Adrenal gland (tissue), 19 donors: Measurements from ENCODE around the gene DHX38. TPM values are rescaled to one million over a fixed set of nuclear protein-coding genes. Genes with fewer than 3 reads are reported as not detected.

Experiments
- DNase-seq, 7 donors: peaks; one replicate each; pipeline ENCODE4 v3.0.0-alpha.2; 2019 to 2020
- H3K27ac ChIP-seq, 5 donors: fragments of 200-600 bp; sonication (generic) in 4 of 5; 1 replicate in 3 of 5; 2 replicates in 2 of 5; pipeline versions ENCODE4 v1.5.1 to v1.8.0; 2016 to 2020; ENCODE audit warnings: mild to moderate bottlenecking in 1 of 5
- H3K27me3 ChIP-seq: fragments of 200-600 bp; 2 replicates; pipeline ENCODE4 v1.8.0; 2021
- H3K36me3 ChIP-seq, 2 donors: fragments of 200-600 bp; replicated peaks in 1 of 2; 1 replicate in 1 of 2; 2 replicates in 1 of 2; pipeline versions ENCODE4 v1.5.1 to v1.8.0; 2018 to 2022
- H3K4me1 ChIP-seq, 2 donors: fragments of 200-600 bp; replicated peaks in 1 of 2; 1 replicate in 1 of 2; 2 replicates in 1 of 2; pipeline versions ENCODE4 v1.5.1 to v1.8.0; 2018 to 2021
- H3K4me3 ChIP-seq, 4 donors: fragments of 200-600 bp; sonication (generic) in 3 of 4; one replicate each; pipeline ENCODE4 v1.5.1; 2016 to 2018
- H3K9me3 ChIP-seq, 3 donors: fragments of 200-600 bp; sonication (generic) in 1 of 3; replicated peaks in 1 of 3; 1 replicate in 2 of 3; 2 replicates in 1 of 3; pipeline versions ENCODE4 v1.5.1 to v1.8.0; 2016 to 2021
- POLR2A ChIP-seq, 2 donors: fragments of 450-650 bp; IDR thresholded peaks; one replicate each; pipeline ENCODE4 v1.6.1; 2017; ENCODE audit warnings: antibody characterized with exemption in 2 of 2, mild to moderate bottlenecking in 2 of 2, moderate library complexity in 1 of 2
- WGBS, 4 donors: extraction: QIAGEN DNeasy Blood & Tissue Kit in 2 of 4; methylation state at CpG; one replicate each; pipeline versions ENCODE4 v1.1.5 to v1.1.7; 2013 to 2017; 5-methylcytosine and 5-hydroxymethylcytosine counted together
- intact Hi-C, 2 donors: fragments of 100-400 bp; cut with DNase I; formaldehyde crosslinking; loops; one replicate each; pipeline versions ENCODE4 v1.14.1 to v1.15.0; 2022 to 2023
- long read RNA-seq, 10 donors: library from polyadenylated mRNA in 3 of 10; unstranded in 2 of 10; stranded (forward) in 1 of 10; transcript quantifications; one replicate each; pipeline ENCODE4 v2.0.0 and lab custom pipeline, GENCODE V29; 2021 to 2026
- polyA plus RNA-seq, 3 donors: library from polyadenylated mRNA; stranded (reverse); fragments of 200-250 nt in 2 of 3; fragments of 350-450 nt in 1 of 3; fragmentation: Illumina TruSeq in 1 of 3; extraction: RNeasy Lipid Tissue Mini Kit (QIAGEN cat#74804) in 1 of 3; gene quantifications; one replicate each; pipeline ENCODE4 v1.2.3, GENCODE V29; 2013 to 2014
- total RNA-seq, 9 donors: library from RNA; depleted of rRNA in 4 of 9; stranded (reverse); fragments of >200 nt in 4 of 9; fragments of 120-200 nt in 1 of 9; fragmentation: NEBNext Ultra II Directional in 1 of 9; extraction: Animal tissue kit (Norgen Biotek cat#: 25700) in 1 of 9; gene quantifications; one replicate each; pipeline versions ENCODE4 v1.1.0 to v1.2.4, GENCODE V29; 2013 to 2023
- TF ChIP-seq, protein P1 (sequence below), 6 experiments: fragments of 450-650 bp in 4 of 6; fragments of 200-600 bp in 2 of 6; sonication (generic) in 1 of 6; IDR thresholded peaks; 1 replicate in 5 of 6; 2 replicates in 1 of 6; pipeline versions ENCODE4 v1.5.1 to v1.8.0; 2016 to 2021; ENCODE audit warnings: antibody characterized with exemption in 6 of 6, mild to moderate bottlenecking in 2 of 6, moderate library complexity in 1 of 6
- donor health status: healthy with polysubstance abuse.
- donor health status: Bipolar disorder and iron deficiency.
- donor health status: DM: yes; HTN: yes; CAD: no.
- donor health status: DM: no; HTN: no; CAD: no.
- donor health status: DM: no; HTN: no; CAD: no.
- donor health status: DM: yes; HTN: yes; CAD: no.

DHX38 gene
- 10 to 100 TPM; 31.9 to 55.6 (median 39.4) TPM for total RNA-seq
- 10 to 100 TPM; 45.1 to 93.1 (median 68.4) TPM for polyA plus RNA-seq
- long read RNA-seq, donor 1, partial matches to known transcripts, result 7 of 7 reads
- long read RNA-seq, donor 1, other reads (novel, unspliced or antisense), result 0 of 7 reads
- long read RNA-seq, donor 2, partial matches to known transcripts, result 5 of 5 reads
- long read RNA-seq, donor 2, other reads (novel, unspliced or antisense), result 0 of 5 reads
- long read RNA-seq, donor 3, result 0 reads
- long read RNA-seq, donor 4, partial matches to known transcripts, result 5 of 5 reads
- long read RNA-seq, donor 4, other reads (novel, unspliced or antisense), result 0 of 5 reads
- long read RNA-seq, donor 5, full-length matches to known transcripts, result 28 of 54 reads
- long read RNA-seq, donor 5, partial matches to known transcripts, result 7 of 54 reads
- long read RNA-seq, donor 5, other reads (novel, unspliced or antisense), result 19 of 54 reads
- long read RNA-seq, donor 6, full-length matches to known transcripts, result 2 of 3 reads
- long read RNA-seq, donor 6, partial matches to known transcripts, result 1 of 3 reads
- long read RNA-seq, donor 6, other reads (novel, unspliced or antisense), result 0 of 3 reads
- long read RNA-seq, donor 7, result 0 reads
- long read RNA-seq, donor 8, full-length matches to known transcripts, result 4 of 9 reads
- long read RNA-seq, donor 8, partial matches to known transcripts, result 5 of 9 reads
- long read RNA-seq, donor 8, other reads (novel, unspliced or antisense), result 0 of 9 reads
- long read RNA-seq, donor 9, partial matches to known transcripts, result 5 of 5 reads
- long read RNA-seq, donor 9, other reads (novel, unspliced or antisense), result 0 of 5 reads
- long read RNA-seq, donor 10, full-length matches to known transcripts, result 3 of 3 reads
- long read RNA-seq, donor 10, partial matches to known transcripts, result 0 of 3 reads
- long read RNA-seq, donor 10, other reads (novel, unspliced or antisense), result 0 of 3 reads

GRCh38 chr16:72093448-72094265, at the start of gene DHX38, which contains the start of gene TXNL4B:
Gene DHX38 (plus strand): TSS chr16:72093847. CDS start chr16:72096158, 2,311 bp downstream.
Gene TXNL4B (minus strand): TSS chr16:72093620. CDS start chr16:72090749, 2,871 bp downstream.
- H3K27ac ChIP-seq, result peak within 1 kb of the TSS; percentile 29 to 94 (median 79)
- intact Hi-C loops, result loop anchor here in 1 of 2 donors (5.0 kb wide), 1 partner anchor 81 kb away; no protein-coding TSS in a partner anchor
- TF ChIP-seq, protein P1, sequence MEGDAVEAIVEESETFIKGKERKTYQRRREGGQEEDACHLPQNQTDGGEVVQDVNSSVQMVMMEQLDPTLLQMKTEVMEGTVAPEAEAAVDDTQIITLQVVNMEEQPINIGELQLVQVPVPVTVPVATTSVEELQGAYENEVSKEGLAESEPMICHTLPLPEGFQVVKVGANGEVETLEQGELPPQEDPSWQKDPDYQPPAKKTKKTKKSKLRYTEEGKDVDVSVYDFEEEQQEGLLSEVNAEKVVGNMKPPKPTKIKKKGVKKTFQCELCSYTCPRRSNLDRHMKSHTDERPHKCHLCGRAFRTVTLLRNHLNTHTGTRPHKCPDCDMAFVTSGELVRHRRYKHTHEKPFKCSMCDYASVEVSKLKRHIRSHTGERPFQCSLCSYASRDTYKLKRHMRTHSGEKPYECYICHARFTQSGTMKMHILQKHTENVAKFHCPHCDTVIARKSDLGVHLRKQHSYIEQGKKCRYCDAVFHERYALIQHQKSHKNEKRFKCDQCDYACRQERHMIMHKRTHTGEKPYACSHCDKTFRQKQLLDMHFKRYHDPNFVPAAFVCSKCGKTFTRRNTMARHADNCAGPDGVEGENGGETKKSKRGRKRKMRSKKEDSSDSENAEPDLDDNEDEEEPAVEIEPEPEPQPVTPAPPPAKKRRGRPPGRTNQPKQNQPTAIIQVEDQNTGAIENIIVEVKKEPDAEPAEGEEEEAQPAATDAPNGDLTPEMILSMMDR (IDR thresholded peaks at IDR 0.05), result no peak
- TF ChIP-seq POLR2A (IDR thresholded peaks at IDR 0.05), result peak; percentile 87 to 97

GRCh38 chr16:72044296-72044695, 49.4 kb upstream of the DHX38 start:
- no peak for DNase-seq
- intact Hi-C loops, result no loop called here
- no peaks in the 10 kb centered on the region for H3K9me3 ChIP-seq
- H3K4me1 ChIP-seq, result no peaks in the 10 kb centered on the region
- 69 to 86% (median 82%) methylated on average over 6 of the region's 6 CpGs for WGBS, 4 donors
- no peak for TF ChIP-seq POLR2A (IDR thresholded peaks at IDR 0.05)
- TF ChIP-seq, protein P1 (IDR thresholded peaks at IDR 0.05), result no peak
- H3K4me3 ChIP-seq, result no peak overlapping the region
- H3K27ac ChIP-seq, result no peak overlapping the region
- no peaks in the 10 kb centered on the region for H3K27me3 ChIP-seq
- no peaks in the 10 kb centered on the region for H3K36me3 ChIP-seq

More at GRCh38 chr16:72093448-72094265, at the start of gene DHX38, which contains the start of gene TXNL4B:
- Histone ChIP-seq H3K4me1 (peaks cover 17 to 32% of the 10 kb centered on the region in 2 donors), H3K4me3 (peak within 1 kb of the TSS; percentile 76 to 93 (median 85)), H3K9me3 (no peaks in the 10 kb centered on the region), H3K36me3 (peaks cover 0 to 48% of the 10 kb centered on the region in 2 donors), H3K27me3 (no peaks in the 10 kb centered on the region)
- DNase-seq, result peak; percentile 93 to 99 (median 97)
- WGBS, 4 donors, result 0 to 1% (median 0%) methylated on average over 8 to 43 of the region's 43 CpGs

DNA sequence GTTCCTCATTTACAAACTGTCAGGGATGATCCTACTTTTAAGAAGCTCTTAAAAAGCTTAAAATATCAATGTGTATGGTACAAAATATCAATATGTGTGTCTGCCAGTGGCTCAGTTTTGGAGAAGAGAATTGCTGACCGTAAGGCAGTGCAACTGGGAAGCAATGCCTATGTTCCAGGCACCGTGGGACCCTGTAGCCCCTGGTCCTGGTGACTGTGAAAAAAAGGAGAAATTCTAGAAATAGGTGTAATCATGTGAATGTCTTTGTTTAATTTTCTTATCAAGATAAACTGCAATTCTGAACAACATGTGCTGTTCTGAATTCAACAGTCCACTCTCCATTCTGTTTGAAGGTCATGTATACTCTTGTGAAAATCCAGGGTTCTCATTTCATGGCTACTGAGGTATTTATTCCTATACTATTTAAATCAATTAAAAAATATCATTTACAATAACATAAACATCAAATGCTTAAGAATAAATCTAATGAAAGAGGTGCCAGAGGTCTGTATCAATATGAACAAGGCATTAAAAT, 48.8 kb upstream of the DHX38 start:
- WGBS, 4 donors, result 63 to 95% (median 76%) methylated on average over 2 of the region's 2 CpGs
- H3K27me3 ChIP-seq, result no peaks in the 10 kb centered on the region
- no peaks in the 10 kb centered on the region for H3K36me3 ChIP-seq
- no peak overlapping the region for H3K4me3 ChIP-seq
- no peak for DNase-seq
- no peaks in the 10 kb centered on the region for H3K9me3 ChIP-seq
- no peak for TF ChIP-seq POLR2A (IDR thresholded peaks at IDR 0.05)
- TF ChIP-seq, protein P1 (IDR thresholded peaks at IDR 0.05), result no peak
- no peaks in the 10 kb centered on the region for H3K4me1 ChIP-seq
- intact Hi-C loops, result no loop called here
- no peak overlapping the region for H3K27ac ChIP-seq
